ENCODE data around the gene KDM4B.

Gene KDM4B

DNA sequence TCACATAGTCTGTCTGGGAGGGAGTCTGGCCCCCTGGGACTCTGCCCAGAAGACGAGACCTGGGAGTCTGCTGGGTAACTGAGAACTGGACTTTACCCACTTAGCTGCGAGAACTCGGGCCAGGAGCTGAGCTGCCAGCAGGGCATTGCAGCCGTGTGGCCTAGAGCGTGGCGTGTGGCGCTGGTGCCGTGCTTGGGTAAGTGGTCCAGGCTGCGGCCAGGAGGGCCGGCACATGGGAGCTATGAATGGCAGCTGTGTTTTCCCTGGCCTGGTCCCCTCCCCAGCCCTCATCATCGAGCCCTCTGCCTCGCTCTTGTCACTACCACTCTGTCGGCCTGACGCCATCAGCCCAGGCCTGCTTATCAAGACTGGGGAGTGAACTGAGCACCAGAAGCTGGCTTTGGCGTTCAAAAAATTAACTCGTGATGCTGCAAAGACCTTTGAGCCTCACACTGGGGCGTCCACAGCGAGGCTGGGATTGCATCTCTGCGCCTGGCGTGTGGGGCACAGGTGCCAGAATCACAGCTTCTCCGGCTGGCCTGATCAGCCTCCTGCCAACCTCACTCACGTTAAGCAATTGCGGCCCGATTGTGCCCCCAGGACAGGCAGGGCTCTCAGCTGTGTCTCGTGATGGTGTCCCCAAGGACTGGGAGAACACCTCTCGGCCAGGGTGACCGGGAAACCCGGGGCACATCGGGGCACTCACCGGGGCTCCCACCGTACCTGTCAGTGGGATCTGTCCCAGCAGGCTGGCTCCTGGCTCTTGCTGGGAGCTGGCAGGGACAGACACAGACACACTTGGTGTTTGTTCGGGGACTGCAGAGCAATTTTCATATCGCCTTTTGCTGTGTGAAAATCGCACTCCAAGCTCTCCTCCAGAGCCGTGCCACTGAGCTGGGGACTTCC, 85.9 kb downstream of the KDM4B start:
- TF ChIP-seq, protein P1, sequence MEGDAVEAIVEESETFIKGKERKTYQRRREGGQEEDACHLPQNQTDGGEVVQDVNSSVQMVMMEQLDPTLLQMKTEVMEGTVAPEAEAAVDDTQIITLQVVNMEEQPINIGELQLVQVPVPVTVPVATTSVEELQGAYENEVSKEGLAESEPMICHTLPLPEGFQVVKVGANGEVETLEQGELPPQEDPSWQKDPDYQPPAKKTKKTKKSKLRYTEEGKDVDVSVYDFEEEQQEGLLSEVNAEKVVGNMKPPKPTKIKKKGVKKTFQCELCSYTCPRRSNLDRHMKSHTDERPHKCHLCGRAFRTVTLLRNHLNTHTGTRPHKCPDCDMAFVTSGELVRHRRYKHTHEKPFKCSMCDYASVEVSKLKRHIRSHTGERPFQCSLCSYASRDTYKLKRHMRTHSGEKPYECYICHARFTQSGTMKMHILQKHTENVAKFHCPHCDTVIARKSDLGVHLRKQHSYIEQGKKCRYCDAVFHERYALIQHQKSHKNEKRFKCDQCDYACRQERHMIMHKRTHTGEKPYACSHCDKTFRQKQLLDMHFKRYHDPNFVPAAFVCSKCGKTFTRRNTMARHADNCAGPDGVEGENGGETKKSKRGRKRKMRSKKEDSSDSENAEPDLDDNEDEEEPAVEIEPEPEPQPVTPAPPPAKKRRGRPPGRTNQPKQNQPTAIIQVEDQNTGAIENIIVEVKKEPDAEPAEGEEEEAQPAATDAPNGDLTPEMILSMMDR (IDR thresholded peaks at IDR 0.05; ENCODE audit: low read depth, low read length, missing control alignments) = no peak
- H3K27ac ChIP-seq = no peak overlapping the region
- no peaks in the 10 kb centered on the region for H3K27me3 ChIP-seq (replicated peaks)
- peaks cover 11% of the 10 kb centered on the region for H3K36me3 ChIP-seq (replicated peaks)
- in situ Hi-C loops (cut with HindIII; ENCODE audit: low pct_ligation_motif_present, low sequenced_read_pairs) = no loop called here
- DNase-seq = no peak
- H3K4me3 ChIP-seq (ENCODE audit: low read depth, low read length) = no peak overlapping the region

DNA sequence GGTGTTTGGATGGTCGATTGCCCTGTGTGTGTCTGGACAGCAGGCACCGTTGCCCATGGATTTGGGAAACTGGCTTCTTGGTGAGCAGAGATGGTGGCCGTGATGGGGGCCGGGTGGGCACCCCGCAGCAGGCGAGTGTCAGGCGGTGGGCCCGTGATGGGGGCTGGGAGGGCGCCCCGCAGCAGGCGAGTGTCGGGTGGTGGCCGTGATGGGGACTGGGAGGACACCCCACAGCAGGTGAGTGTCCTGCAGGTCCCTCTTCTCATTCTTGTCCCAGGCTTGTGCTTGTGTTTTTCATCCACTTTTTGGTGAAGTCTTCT, 86.5 kb downstream of the KDM4B start:
- Histone ChIP-seq H3K27ac (no peak overlapping the region), H3K27me3 (replicated peaks) (no peaks in the 10 kb centered on the region), H3K36me3 (replicated peaks) (peaks cover 11% of the 10 kb centered on the region), H3K4me3 (ENCODE audit: low read depth, low read length) (no peak overlapping the region)
- TF ChIP-seq, protein P1 (IDR thresholded peaks at IDR 0.05; ENCODE audit: low read depth, low read length, missing control alignments) = no peak
- no peak for DNase-seq
- in situ Hi-C loops (cut with HindIII; ENCODE audit: low pct_ligation_motif_present, low sequenced_read_pairs) = no loop called here

- Histone ChIP-seq H3K4me3 (ENCODE audit: low read depth, low read length) (no peak overlapping the region), H3K27ac (no peak overlapping the region), H3K27me3 (replicated peaks) (no peaks in the 10 kb centered on the region), H3K36me3 (replicated peaks) (peaks cover 15% of the 10 kb centered on the region)
- in situ Hi-C loops (cut with HindIII; ENCODE audit: low pct_ligation_motif_present, low sequenced_read_pairs) = no loop called here
- no peak for DNase-seq
- TF ChIP-seq, protein P1 (IDR thresholded peaks at IDR 0.05; ENCODE audit: low read depth, low read length, missing control alignments) = no peak
These were observed 88.9 kb downstream of the KDM4B start for GRCh38 chr19:5057860-5058259.

GRCh38 chr19:5058521-5059212, 89.8 kb downstream of the KDM4B start:
- TF ChIP-seq, protein P1 (IDR thresholded peaks at IDR 0.05; ENCODE audit: low read depth, low read length, missing control alignments) = no peak
- Histone ChIP-seq H3K27ac (no peak overlapping the region), H3K27me3 (replicated peaks) (no peaks in the 10 kb centered on the region), H3K36me3 (replicated peaks) (peaks cover 15% of the 10 kb centered on the region), H3K4me3 (ENCODE audit: low read depth, low read length) (no peak overlapping the region)
- in situ Hi-C loops (cut with HindIII; ENCODE audit: low pct_ligation_motif_present, low sequenced_read_pairs) = no loop called here
- no peak for DNase-seq

- TF ChIP-seq, protein P1 (IDR thresholded peaks at IDR 0.05; ENCODE audit: low read depth, low read length, missing control alignments) = no peak
- Histone ChIP-seq H3K27me3 (replicated peaks) (no peaks in the 10 kb centered on the region), H3K27ac (no peak overlapping the region), H3K4me3 (ENCODE audit: low read depth, low read length) (no peak overlapping the region), H3K36me3 (replicated peaks) (peaks cover 15% of the 10 kb centered on the region)
- in situ Hi-C loops (cut with HindIII; ENCODE audit: low pct_ligation_motif_present, low sequenced_read_pairs) = no loop called here
- no peak for DNase-seq
These were observed 90.3 kb downstream of the KDM4B start for GRCh38 chr19:5059213-5059574.

All from brain microvascular endothelial cell (primary cell).